ENCODE results near the gene MTA1. TPM values are rescaled to one million over a fixed set of nuclear protein-coding genes. Genes with fewer than 3 reads are reported as not detected.
A peak's percentile ranks its signal among the peaks of the same experiment; 100 is the strongest.

MTA1 gene
- 10 to 100 TPM; 49.0 to 94.2 (median 67.9) TPM for total RNA-seq

- DNase-seq (ENCODE audit: extremely low spot score), result no peak
- WGBS, result 7% methylated on average over 31 of the region's 96 CpGs
- TF ChIP-seq EP300 (IDR thresholded peaks at IDR 0.05), result no peak
- TF ChIP-seq CTCF (IDR thresholded peaks at IDR 0.05), result no peak
- TF ChIP-seq POLR2AphosphoS5 (IDR thresholded peaks at IDR 0.05), result no peak
- no peak for TF ChIP-seq POLR2A (IDR thresholded peaks at IDR 0.05; ENCODE audit: low read depth)
These were observed at the start of gene MTA1 for GRCh38 chr14:105419195-105420091. MTA1 (plus strand) TSS chr14:105419827; CDS start chr14:105420036, 209 bp downstream.

DNA sequence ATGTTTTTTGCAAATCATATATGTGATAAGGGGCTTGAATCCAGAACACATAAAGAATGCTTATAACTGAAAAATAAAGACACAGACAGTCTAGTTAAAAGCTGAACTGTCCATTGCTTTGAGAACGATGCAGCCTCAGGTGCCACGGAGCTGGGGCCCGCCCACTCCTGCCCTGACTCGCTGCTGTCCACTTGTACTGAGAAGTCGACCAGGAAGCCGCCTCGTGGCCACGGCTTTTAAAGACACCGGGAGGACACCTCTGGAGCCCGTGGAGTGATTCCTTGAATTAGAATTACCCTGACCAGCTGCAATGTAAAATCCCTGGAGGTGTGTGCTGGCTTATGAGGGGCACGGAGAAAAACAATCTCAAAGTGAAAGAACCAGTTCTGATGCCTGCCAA, 45.2 kb upstream of the MTA1 start:
- peaks cover 5 to 32% (median 8%) of the 10 kb centered on the region in 4 donors for H3K36me3 ChIP-seq
- peaks cover 0 to 7% (median 3%) of the 10 kb centered on the region in 4 donors for H3K4me1 ChIP-seq
- H3K27ac ChIP-seq (replicated peaks in 1 of 4), result no peak overlapping the region
- no peaks in the 10 kb centered on the region for H3K27me3 ChIP-seq
- intact Hi-C loops (cut with DNase I), result loop anchor here (5.0 kb wide), 1 partner anchor 78 kb away; no protein-coding TSS in a partner anchor
- H3K9me3 ChIP-seq, result no peaks in the 10 kb centered on the region
- no peak overlapping the region for H3K4me3 ChIP-seq
- TF ChIP-seq POLR2A (IDR thresholded peaks at IDR 0.05; ENCODE audit: low read depth), result no peak
- no peak for TF ChIP-seq EP300 (IDR thresholded peaks at IDR 0.05)
- no peak for TF ChIP-seq CTCF (IDR thresholded peaks at IDR 0.05)
- TF ChIP-seq POLR2AphosphoS5 (IDR thresholded peaks at IDR 0.05), result no peak
- DNase-seq (ENCODE audit: extremely low spot score), result no peak
- 96% methylated on average over 11 of the region's 11 CpGs for WGBS

More at GRCh38 chr14:105419195-105420091, at the start of gene MTA1:
- H3K27me3 ChIP-seq, result no peaks in the 10 kb centered on the region
- peaks cover 42 to 56% (median 52%) of the 10 kb centered on the region in 4 donors for H3K4me1 ChIP-seq
- H3K27ac ChIP-seq (replicated peaks in 1 of 4), result peak within 1 kb of the TSS; percentile 72 to 85 (median 80)
- intact Hi-C loops (cut with DNase I), result no loop called here
- H3K36me3 ChIP-seq, result peaks cover 0 to 5% (median 0%) of the 10 kb centered on the region in 4 donors
- H3K4me3 ChIP-seq, result peak within 1 kb of the TSS; percentile 70 to 88 (median 74)
- H3K9me3 ChIP-seq, result no peaks in the 10 kb centered on the region

- Histone ChIP-seq H3K4me3 (no peak overlapping the region), H3K9me3 (no peaks in the 10 kb centered on the region), H3K27ac (replicated peaks in 1 of 4) (no peak overlapping the region), H3K4me1 (peaks cover 0 to 6% (median 2%) of the 10 kb centered on the region in 4 donors), H3K36me3 (peaks cover 10 to 32% (median 12%) of the 10 kb centered on the region in 4 donors), H3K27me3 (no peaks in the 10 kb centered on the region)
- intact Hi-C loops (cut with DNase I), result no loop called here
- no peak for TF ChIP-seq CTCF (IDR thresholded peaks at IDR 0.05)
- no peak for TF ChIP-seq POLR2AphosphoS5 (IDR thresholded peaks at IDR 0.05)
- DNase-seq (ENCODE audit: extremely low spot score), result no peak
- WGBS, result 60% methylated on average over 4 of the region's 4 CpGs
These were observed 44.0 kb upstream of the MTA1 start for GRCh38 chr14:105375635-105376057.

DNA sequence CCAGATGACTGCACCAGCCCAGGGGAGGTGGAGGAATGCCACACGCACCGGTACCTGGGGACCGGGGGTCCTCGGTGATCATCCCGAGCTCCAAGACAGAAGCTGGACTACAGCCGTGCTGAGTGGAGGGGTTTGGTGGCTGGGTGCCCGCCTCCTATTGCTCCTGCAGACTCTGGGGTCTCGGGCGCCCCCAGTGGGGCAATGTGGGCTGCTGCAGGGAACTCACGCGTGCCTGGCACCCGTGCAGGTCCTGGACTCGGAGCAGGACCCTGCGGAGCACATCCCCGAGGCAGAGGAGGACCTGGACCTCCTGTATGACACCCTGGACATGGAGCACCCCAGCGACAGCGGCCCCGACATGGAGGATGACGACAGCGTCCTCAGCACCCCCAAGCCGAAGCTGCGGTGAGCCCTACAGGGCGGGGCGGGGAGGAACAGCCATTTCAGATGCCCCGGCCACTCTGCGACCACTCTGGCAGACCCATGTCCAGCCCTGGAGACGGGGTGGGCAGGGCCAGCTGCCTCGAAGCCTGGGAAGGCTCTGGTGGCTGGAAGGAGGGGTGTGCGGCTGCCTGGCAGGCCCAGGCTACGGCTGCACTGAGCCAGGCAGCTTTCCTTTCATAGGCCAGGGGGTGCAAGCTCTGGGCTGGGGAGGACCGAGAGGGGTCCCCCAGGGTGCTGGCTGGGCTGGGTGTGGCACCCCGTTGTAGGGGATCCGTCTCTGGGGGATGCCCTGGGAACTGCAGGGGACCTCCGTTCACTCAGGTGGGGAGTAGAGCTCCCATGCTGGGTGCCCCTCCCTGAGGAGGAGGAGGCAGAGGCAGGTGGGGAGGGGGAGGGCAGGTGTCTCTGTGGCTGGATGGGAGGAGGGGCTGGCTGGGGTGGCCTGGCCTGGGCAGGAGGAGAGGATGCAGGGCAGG, 42.8 kb upstream of the MTA1 start:
- whole genome bisulfite sequencing, result 86% methylated on average over 16 of the region's 34 CpGs
- Histone ChIP-seq H3K4me3 (no peak overlapping the region), H3K36me3 (peaks cover 16 to 39% (median 23%) of the 10 kb centered on the region in 4 donors), H3K4me1 (no peaks in the 10 kb centered on the region), H3K27ac (replicated peaks in 1 of 4) (no peak overlapping the region), H3K9me3 (no peaks in the 10 kb centered on the region), H3K27me3 (no peaks in the 10 kb centered on the region)
- TF ChIP-seq EP300 (IDR thresholded peaks at IDR 0.05) (no peak), POLR2AphosphoS5 (IDR thresholded peaks at IDR 0.05) (no peak), CTCF (IDR thresholded peaks at IDR 0.05) (no peak), POLR2A (IDR thresholded peaks at IDR 0.05; ENCODE audit: low read depth) (no peak)
- no peak for DNase-seq (ENCODE audit: extremely low spot score)
- intact Hi-C loops (cut with DNase I), result no loop called here
